Measurements from ENCODE around the gene GBX1.

The GBX1 gene

GRCh38 chr7:151126491-151127137 is 40.9 kb downstream of the GBX1 start:
- intact Hi-C loops (cut with micrococcal nuclease): no loop called here

DNA sequence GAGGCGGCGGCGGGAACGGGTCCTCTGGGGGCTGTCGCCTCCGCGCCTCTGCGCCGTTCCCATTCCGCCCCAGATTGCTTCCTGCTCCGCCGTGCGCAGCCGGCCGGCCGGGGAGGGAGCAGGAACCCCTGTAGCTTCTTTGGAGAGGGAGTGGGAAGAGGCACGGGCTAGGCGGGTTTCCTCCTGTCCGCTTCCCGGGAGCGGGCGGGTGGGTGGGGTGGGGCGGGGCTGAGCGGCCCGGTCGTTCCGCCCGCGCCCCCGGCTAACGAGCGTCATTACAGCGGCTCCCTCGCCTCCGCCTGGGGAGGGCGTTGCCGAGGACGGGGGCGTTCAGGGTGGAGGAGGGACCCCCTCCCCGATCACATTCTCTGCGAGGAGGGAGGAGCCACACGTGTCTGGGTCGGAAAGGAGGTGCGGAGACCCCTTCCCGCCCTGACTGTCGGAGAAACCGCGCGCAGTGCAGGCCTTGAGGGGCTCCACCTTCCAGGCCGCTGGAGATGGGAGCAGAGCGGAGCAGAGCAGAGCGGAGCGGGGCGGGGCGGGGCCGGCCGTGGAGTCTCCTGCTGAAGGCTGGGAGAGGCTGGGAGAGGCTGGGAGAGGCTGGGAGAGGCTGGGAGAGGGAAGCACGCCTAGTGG is 41.5 kb downstream of the GBX1 start:
- Mint-ChIP-seq H3K27me3 (no peaks in the 10 kb centered on the region), H3K27ac (no peak overlapping the region), H3K9me3 (no peaks in the 10 kb centered on the region), H3K4me1 (ENCODE audit: low read depth) (peaks cover 21% of the 10 kb centered on the region), H3K4me3 (peak overlapping the region; percentile 44), H3K36me3 (ENCODE audit: low read depth) (peaks cover 100% of the 10 kb centered on the region)
- intact Hi-C loops (cut with micrococcal nuclease): no loop called here

More at GRCh38 chr7:151126491-151127137, 40.9 kb downstream of the GBX1 start:
- no peak overlapping the region for H3K4me3 Mint-ChIP-seq
- no peaks in the 10 kb centered on the region for H3K27me3 Mint-ChIP-seq
- no peaks in the 10 kb centered on the region for H3K9me3 Mint-ChIP-seq
- H3K4me1 Mint-ChIP-seq (ENCODE audit: low read depth): peaks cover 21% of the 10 kb centered on the region
- peaks cover 100% of the 10 kb centered on the region for H3K36me3 Mint-ChIP-seq (ENCODE audit: low read depth)
- no peak overlapping the region for H3K27ac Mint-ChIP-seq

- intact Hi-C loops (cut with micrococcal nuclease): no loop called here
- Mint-ChIP-seq H3K36me3 (ENCODE audit: low read depth) (peaks cover 100% of the 10 kb centered on the region), H3K27ac (no peak overlapping the region), H3K4me1 (ENCODE audit: low read depth) (peaks cover 21% of the 10 kb centered on the region), H3K4me3 (peak overlapping the region; percentile 44), H3K27me3 (no peaks in the 10 kb centered on the region), H3K9me3 (no peaks in the 10 kb centered on the region)
Observed at GRCh38 chr7:151125470-151125845, 42.0 kb downstream of the GBX1 start.

DNA sequence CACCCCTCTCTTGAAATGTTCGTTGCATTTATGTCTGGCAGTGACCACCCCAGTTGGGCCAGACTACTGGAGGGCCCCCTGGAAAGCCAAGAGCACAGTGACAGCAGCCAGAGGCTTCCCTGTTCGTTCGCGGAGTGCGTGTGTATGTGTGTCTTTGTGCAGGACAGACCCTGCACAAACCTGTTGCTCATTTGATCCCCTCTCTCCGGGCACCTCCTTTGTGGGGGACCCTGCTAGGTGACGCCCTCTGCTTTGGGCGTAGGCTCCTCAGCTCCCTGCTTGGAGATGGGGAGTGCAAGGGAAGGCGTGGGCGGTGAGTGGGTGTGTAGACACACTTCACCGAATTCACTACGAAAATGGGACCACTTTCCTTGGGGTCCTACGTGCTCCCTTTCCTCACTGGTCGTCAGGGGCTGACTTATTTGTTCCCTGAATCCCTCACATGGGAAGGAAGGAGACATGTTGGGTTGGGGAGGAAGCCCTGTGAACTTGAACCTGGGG is 42.5 kb downstream of the GBX1 start:
- Mint-ChIP-seq H3K4me3 (no peak overlapping the region), H3K4me1 (ENCODE audit: low read depth) (peaks cover 21% of the 10 kb centered on the region), H3K27me3 (no peaks in the 10 kb centered on the region), H3K9me3 (no peaks in the 10 kb centered on the region), H3K36me3 (ENCODE audit: low read depth) (peaks cover 100% of the 10 kb centered on the region), H3K27ac (no peak overlapping the region)
- intact Hi-C loops (cut with micrococcal nuclease): loop anchor here (5.0 kb wide), 1 partner anchor 47 kb away; no protein-coding TSS in a partner anchor

DNA sequence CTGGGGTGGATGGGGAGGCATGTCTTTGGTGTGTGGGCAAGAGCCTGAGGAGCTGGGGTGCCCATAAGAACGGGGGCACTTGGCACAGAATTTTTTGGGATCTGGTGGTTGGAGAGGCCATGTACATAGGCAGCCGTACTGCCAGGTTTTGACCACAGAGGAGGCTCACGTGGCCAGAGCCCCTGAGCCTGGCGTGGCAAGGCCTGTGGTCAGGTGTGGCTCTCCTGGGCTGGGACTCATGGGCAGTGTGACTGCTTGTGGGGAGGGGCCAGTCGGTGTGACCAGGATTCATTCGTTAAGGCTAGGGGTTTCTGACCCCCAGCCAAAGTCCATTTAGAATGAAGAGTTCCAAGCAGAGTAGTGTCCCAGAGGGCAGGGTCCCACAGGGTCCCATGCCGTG is 43.0 kb downstream of the GBX1 start:
- no peaks in the 10 kb centered on the region for H3K9me3 Mint-ChIP-seq
- H3K27me3 Mint-ChIP-seq: no peaks in the 10 kb centered on the region
- H3K4me1 Mint-ChIP-seq (ENCODE audit: low read depth): peaks cover 21% of the 10 kb centered on the region
- intact Hi-C loops (cut with micrococcal nuclease): loop anchor here (5.0 kb wide), 1 partner anchor 48 kb away; no protein-coding TSS in a partner anchor
- no peak overlapping the region for H3K4me3 Mint-ChIP-seq
- peaks cover 100% of the 10 kb centered on the region for H3K36me3 Mint-ChIP-seq (ENCODE audit: low read depth)
- H3K27ac Mint-ChIP-seq: no peak overlapping the region

DNA sequence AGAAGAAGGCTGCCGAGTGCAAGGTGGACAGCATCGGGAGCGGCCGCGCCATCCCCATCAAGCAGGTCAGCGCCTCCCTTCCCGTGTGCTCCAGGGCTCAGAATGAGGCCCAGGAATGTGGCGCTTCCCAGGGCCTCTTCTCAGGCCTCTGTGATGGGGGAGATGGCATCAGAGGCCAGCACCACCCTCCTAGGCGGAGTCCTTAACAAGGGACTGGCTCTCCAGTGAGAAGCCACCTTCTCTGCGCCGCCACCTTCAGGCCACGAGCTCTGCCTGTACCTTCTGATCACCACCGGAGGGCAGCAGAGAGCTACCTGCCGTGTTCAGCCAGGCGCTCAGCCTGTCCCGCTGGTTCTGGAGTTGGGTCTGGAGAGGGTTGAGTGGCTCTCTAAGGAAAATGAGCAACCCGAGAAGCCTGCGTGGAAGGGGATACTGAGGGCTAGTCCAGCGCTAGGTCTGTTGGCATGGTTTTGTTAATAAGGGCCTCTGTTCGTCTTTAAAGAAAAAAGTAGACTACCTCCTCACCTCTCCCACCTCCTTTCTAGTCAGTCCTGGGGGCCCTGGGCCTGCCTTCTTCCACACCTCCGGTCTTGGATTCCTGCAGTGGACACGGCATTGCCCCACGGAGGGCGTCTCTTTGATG is 43.6 kb downstream of the GBX1 start:
- peaks cover 100% of the 10 kb centered on the region for H3K36me3 Mint-ChIP-seq (ENCODE audit: low read depth)
- H3K9me3 Mint-ChIP-seq: no peaks in the 10 kb centered on the region
- no peaks in the 10 kb centered on the region for H3K27me3 Mint-ChIP-seq
- no peak overlapping the region for H3K27ac Mint-ChIP-seq
- no peak overlapping the region for H3K4me3 Mint-ChIP-seq
- intact Hi-C loops (cut with micrococcal nuclease): loop anchor here (5.0 kb wide), 1 partner anchor 48 kb away; no protein-coding TSS in a partner anchor
- peaks cover 25% of the 10 kb centered on the region for H3K4me1 Mint-ChIP-seq (ENCODE audit: low read depth)

GRCh38 chr7:151123158-151123821 is 44.2 kb downstream of the GBX1 start:
- Mint-ChIP-seq H3K4me1 (ENCODE audit: low read depth) (peaks cover 25% of the 10 kb centered on the region), H3K4me3 (no peak overlapping the region), H3K9me3 (no peaks in the 10 kb centered on the region), H3K36me3 (ENCODE audit: low read depth) (peaks cover 100% of the 10 kb centered on the region), H3K27me3 (no peaks in the 10 kb centered on the region), H3K27ac (no peak overlapping the region)
- intact Hi-C loops (cut with micrococcal nuclease): loop anchor here (5.0 kb wide), 1 partner anchor 49 kb away; no protein-coding TSS in a partner anchor

GRCh38 chr7:151122796-151123157 is 44.7 kb downstream of the GBX1 start:
- Mint-ChIP-seq H3K27me3 (no peaks in the 10 kb centered on the region), H3K27ac (no peak overlapping the region), H3K4me1 (ENCODE audit: low read depth) (peaks cover 25% of the 10 kb centered on the region), H3K4me3 (no peak overlapping the region), H3K36me3 (ENCODE audit: low read depth) (peaks cover 100% of the 10 kb centered on the region), H3K9me3 (no peaks in the 10 kb centered on the region)
- intact Hi-C loops (cut with micrococcal nuclease): loop anchor here (5.0 kb wide), 1 partner anchor 50 kb away; no protein-coding TSS in a partner anchor

GRCh38 chr7:151122276-151122675 is 45.2 kb downstream of the GBX1 start:
- intact Hi-C loops (cut with micrococcal nuclease): loop anchor here (5.0 kb wide), 1 partner anchor 50 kb away; no protein-coding TSS in a partner anchor
- H3K36me3 Mint-ChIP-seq (ENCODE audit: low read depth): peaks cover 100% of the 10 kb centered on the region
- no peaks in the 10 kb centered on the region for H3K9me3 Mint-ChIP-seq
- H3K27ac Mint-ChIP-seq: no peak overlapping the region
- H3K4me1 Mint-ChIP-seq (ENCODE audit: low read depth): peaks cover 25% of the 10 kb centered on the region
- H3K27me3 Mint-ChIP-seq: no peaks in the 10 kb centered on the region
- no peak overlapping the region for H3K4me3 Mint-ChIP-seq

- no peak overlapping the region for H3K27ac Mint-ChIP-seq
- H3K27me3 Mint-ChIP-seq: no peaks in the 10 kb centered on the region
- peaks cover 100% of the 10 kb centered on the region for H3K36me3 Mint-ChIP-seq (ENCODE audit: low read depth)
- H3K4me1 Mint-ChIP-seq (ENCODE audit: low read depth): peaks cover 25% of the 10 kb centered on the region
- no peaks in the 10 kb centered on the region for H3K9me3 Mint-ChIP-seq
- no peak overlapping the region for H3K4me3 Mint-ChIP-seq
- intact Hi-C loops (cut with micrococcal nuclease): loop anchor here (5.0 kb wide), 1 partner anchor 51 kb away; no protein-coding TSS in a partner anchor
Observed at GRCh38 chr7:151121380-151122170, 45.9 kb downstream of the GBX1 start.

DNA sequence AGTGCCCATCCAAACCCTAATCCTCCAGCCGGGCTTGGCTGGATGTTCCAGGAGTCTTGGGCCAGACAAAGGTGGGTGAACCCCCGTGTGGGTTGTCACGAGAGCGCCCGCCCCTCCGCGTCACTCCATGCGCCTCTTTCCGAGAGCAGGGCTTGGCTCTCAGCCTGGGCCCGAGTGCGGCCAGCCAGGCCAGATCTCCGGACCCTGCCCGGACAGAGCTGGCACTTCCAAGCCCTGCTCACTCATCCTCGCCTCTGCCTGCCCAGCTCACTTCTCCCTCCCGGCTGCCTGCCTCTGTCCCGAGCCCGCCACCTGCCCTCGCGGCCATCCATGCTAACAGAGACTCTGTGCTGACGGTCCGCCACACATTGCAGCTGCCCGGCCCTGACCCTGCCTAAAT is 46.6 kb downstream of the GBX1 start:
- no peak overlapping the region for H3K4me3 Mint-ChIP-seq
- H3K27me3 Mint-ChIP-seq: no peaks in the 10 kb centered on the region
- intact Hi-C loops (cut with micrococcal nuclease): loop anchor here (5.0 kb wide), 1 partner anchor 51 kb away; no protein-coding TSS in a partner anchor
- no peaks in the 10 kb centered on the region for H3K9me3 Mint-ChIP-seq
- no peak overlapping the region for H3K27ac Mint-ChIP-seq
- H3K36me3 Mint-ChIP-seq (ENCODE audit: low read depth): peaks cover 100% of the 10 kb centered on the region
- H3K4me1 Mint-ChIP-seq (ENCODE audit: low read depth): peaks cover 25% of the 10 kb centered on the region

- no peak overlapping the region for H3K27ac Mint-ChIP-seq
- intact Hi-C loops (cut with micrococcal nuclease): loop anchor here (5.0 to 10.0 kb wide), 2 partner anchors 52 to 65 kb away; partner anchors contain the start of genes CDK5 and SLC4A2
- H3K9me3 Mint-ChIP-seq: no peaks in the 10 kb centered on the region
- no peak overlapping the region for H3K4me3 Mint-ChIP-seq
- peaks cover 20% of the 10 kb centered on the region for H3K4me1 Mint-ChIP-seq (ENCODE audit: low read depth)
- H3K27me3 Mint-ChIP-seq: no peaks in the 10 kb centered on the region
- H3K36me3 Mint-ChIP-seq (ENCODE audit: low read depth): peaks cover 94% of the 10 kb centered on the region
Observed at GRCh38 chr7:151119902-151120301, 47.6 kb downstream of the GBX1 start.

GRCh38 chr7:151119055-151119415 is 48.5 kb downstream of the GBX1 start:
- Mint-ChIP-seq H3K36me3 (ENCODE audit: low read depth) (peaks cover 88% of the 10 kb centered on the region), H3K27me3 (peaks cover 4% of the 10 kb centered on the region), H3K9me3 (no peaks in the 10 kb centered on the region), H3K27ac (no peak overlapping the region), H3K4me3 (no peak overlapping the region), H3K4me1 (ENCODE audit: low read depth) (peaks cover 15% of the 10 kb centered on the region)
- intact Hi-C loops (cut with micrococcal nuclease): loop anchor here (10.0 kb wide), 1 partner anchor 64 kb away; the partner anchor contains the start of genes CDK5 and SLC4A2

Data from dendritic cell treated with granulocyte-macrophage colony-stimulating factor and Interleukin-4, amounts not matched to agents 40 ng/mL and 50 ng/mL, for 4 days (primary cell).